Upper lobe of left lung (tissue), 4 donors: Measurements from ENCODE around the gene KRTAP10-7.

ENCODE experiments used
- CTCF ChIP-seq, 6 experiments: fragments of 450-650 bp in 4 of 6; fragments of 200-600 bp in 2 of 6; sonication (generic) in 2 of 6; IDR thresholded peaks; one replicate each; pipeline ENCODE4 v1.5.1; 2016 to 2019; ENCODE audit warnings: antibody characterized with exemption in 6 of 6
- EP300 ChIP-seq, 4 donors: sonication (generic); formaldehyde crosslinking; IDR thresholded peaks; one replicate each; pipeline ENCODE4 v1.5.1; 2017; ENCODE audit warnings: antibody characterized with exemption in 4 of 4, control low read depth in 2 of 4
- POLR2AphosphoS5 ChIP-seq, 2 donors: sonication (generic); formaldehyde crosslinking; IDR thresholded peaks; one replicate each; pipeline ENCODE4 v1.5.1; 2017; ENCODE audit warnings: antibody characterized with exemption in 2 of 2

- TF ChIP-seq CTCF (IDR thresholded peaks at IDR 0.05) (no peak), POLR2AphosphoS5 (IDR thresholded peaks at IDR 0.05) (no peak), EP300 (IDR thresholded peaks at IDR 0.05) (no peak)
Measured at GRCh38 chr21:44617071-44617501, 16.7 kb downstream of the KRTAP10-7 start.
